Activated CD8-positive, alpha-beta memory T cell treated with anti-CD3 and anti-CD28 coated beads, Interleukin-2, amount 10 ng/mL, durations not matched to agents 7 days and 5 days (primary cell): ENCODE data around the gene NAA15. TPM values are rescaled to one million over a fixed set of nuclear protein-coding genes. Genes with fewer than 3 reads are reported as not detected.
A peak's percentile ranks its signal among the peaks of the same experiment; 100 is the strongest.

Experiments
- ATAC-seq: fragments of 150-1000 bp; cut with Tn5 transposase; one replicate; pipeline ENCODE4 v1.10.0; 2021; ENCODE audit warnings: moderate library complexity
- CTCF ChIA-PET: fragments of 350-600 bp; sonication (Branson Sonifier 250); formaldehyde crosslinking; loops from one replicate; lab custom pipeline; 2021; ENCODE audit warnings: antibody characterized with exemption; lab: Charles Lee
- DNase-seq: peaks from one replicate; pipeline ENCODE4 v3.0.0-alpha.2; 2020
- H3K27ac Mint-ChIP-seq: one replicate; pipeline ENCODE4 v1.8.0; 2021; ENCODE audit warnings: mild to moderate bottlenecking, mixed read lengths
- H3K27me3 Mint-ChIP-seq: one replicate; pipeline ENCODE4 v1.8.0; 2021; ENCODE audit warnings: mixed read lengths
- H3K36me3 Mint-ChIP-seq: one replicate; pipeline ENCODE4 v1.8.0; 2021; ENCODE audit warnings: mild to moderate bottlenecking, mixed read lengths
- H3K4me1 Mint-ChIP-seq: one replicate; pipeline ENCODE4 v1.8.0; 2021; ENCODE audit warnings: mixed read lengths
- H3K4me3 Mint-ChIP-seq: one replicate; pipeline ENCODE4 v1.8.0; 2021; ENCODE audit warnings: mild to moderate bottlenecking, moderate library complexity, mixed read lengths
- H3K9me3 Mint-ChIP-seq: one replicate; pipeline ENCODE4 v1.8.0; 2022; ENCODE audit warnings: low read depth, mixed read lengths
- total RNA-seq, 2 experiments: library from RNA; stranded (reverse); gene quantifications; one replicate each; pipeline ENCODE4 v1.2.3, GENCODE V29; 2021

Gene NAA15
- total RNA-seq, 2 experiments from 2014 or later, result 50.0 to 70.8 TPM

DNA sequence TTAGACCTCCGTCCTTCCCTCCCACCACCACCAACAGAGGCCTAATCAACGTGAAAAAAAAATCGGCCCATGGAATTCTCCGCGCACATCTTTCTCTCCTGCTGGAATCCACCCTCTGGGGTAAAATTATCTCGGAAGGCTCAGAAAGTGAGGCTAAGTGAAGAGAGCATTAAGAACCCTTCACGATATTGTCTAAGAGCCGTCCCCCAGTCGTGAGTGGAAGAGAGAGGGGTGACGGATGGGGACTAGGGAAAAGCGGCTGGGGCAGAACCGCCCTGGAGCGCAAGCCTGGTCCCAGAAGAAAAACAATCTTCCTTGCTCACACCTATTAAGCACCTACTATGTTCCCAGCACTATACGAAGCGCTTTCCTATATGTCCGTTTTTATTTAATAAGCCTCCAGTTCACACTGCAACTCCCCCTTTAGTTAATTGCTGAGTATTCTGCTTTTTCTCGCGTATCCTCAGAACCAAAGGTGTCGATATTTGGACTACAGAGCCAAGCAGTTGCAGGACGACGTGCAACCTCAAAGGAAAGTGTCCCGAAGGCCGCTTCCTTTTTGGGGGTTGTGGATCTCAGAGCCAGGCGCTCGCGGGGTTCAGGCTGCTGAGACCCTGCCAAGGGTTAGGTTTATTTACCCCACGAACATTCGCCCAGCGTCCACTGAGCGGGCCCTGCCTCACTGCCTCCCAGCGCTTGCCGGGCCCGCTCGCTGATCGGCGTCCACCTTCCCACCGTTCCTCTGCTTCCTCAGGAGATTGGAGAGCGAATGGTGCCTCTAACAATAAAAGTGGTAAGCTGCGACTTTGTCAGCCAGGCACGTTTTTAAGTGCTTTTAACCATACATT, 22.2 kb upstream of the NAA15 start:
- DNase-seq (no peak), ATAC-seq (peak; percentile 52)
- H3K27ac Mint-ChIP-seq, result no peak overlapping the region
- no peaks in the 10 kb centered on the region for H3K9me3 Mint-ChIP-seq
- peaks cover 73% of the 10 kb centered on the region for H3K27me3 Mint-ChIP-seq
- peaks cover 1% of the 10 kb centered on the region for H3K36me3 Mint-ChIP-seq
- H3K4me1 Mint-ChIP-seq, result peaks cover 18% of the 10 kb centered on the region
- peak overlapping the region; percentile 68 for H3K4me3 Mint-ChIP-seq
- CTCF ChIA-PET, result no interaction called here

DNA sequence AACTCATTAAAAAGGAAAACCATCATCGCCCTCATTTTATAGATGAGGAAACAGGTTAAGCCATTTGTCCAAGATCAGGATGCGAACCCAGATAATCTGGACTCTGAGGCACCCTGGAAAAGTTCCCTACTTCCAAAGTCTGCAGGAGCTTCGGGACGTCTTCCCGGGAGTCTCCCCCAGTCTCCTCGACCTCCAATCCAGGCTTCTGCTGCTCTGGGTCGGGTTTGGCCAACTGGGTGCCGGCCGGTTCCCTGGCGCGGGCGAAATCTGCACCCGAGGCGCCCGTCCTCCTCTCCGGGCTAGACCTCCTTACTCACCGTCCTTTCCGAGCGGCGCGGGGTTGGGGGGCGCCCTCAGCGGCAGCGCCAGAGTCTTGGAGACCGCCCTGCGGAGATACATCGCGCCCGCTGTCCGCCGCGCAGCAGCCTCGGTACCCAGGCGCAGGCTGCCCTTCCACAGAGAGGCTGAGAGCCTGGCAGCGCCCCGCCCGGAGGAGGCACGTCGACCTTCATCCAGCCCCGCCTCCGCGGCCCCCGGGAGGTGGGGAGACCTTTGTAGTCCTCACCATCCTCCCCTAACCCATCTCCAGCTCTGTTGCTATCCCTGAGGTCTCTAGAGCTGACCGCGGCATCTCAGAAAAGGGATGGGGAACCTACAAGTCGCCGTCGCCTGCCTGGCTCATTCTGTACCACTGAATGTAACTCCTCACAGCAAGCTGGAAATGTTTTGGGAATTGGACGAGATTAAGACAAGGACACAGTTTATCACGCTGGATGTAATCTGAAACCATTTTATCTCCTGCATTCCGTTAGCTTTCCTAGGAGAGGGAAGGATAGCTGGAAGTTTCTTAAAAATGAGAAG, 21.3 kb upstream of the NAA15 start, which contains the start of gene MGARP:
Gene MGARP (minus strand): TSS at position 466 of the 861 bp plus-strand sequence. CDS start 67 bp downstream, at position 399.
- ATAC-seq (peak; percentile 84), DNase-seq (peak; percentile 44)
- H3K9me3 Mint-ChIP-seq, result peaks cover 4% of the 10 kb centered on the region
- CTCF ChIA-PET, result no interaction called here
- peaks cover 7% of the 10 kb centered on the region for H3K36me3 Mint-ChIP-seq
- H3K4me3 Mint-ChIP-seq, result peak within 1 kb of the TSS; percentile 68
- H3K4me1 Mint-ChIP-seq, result peaks cover 18% of the 10 kb centered on the region
- peaks cover 72% of the 10 kb centered on the region for H3K27me3 Mint-ChIP-seq
- H3K27ac Mint-ChIP-seq, result no peak within 1 kb of the TSS

- H3K27me3 Mint-ChIP-seq, result peaks cover 57% of the 10 kb centered on the region
- H3K4me3 Mint-ChIP-seq, result no peak overlapping the region
- CTCF ChIA-PET, result interaction anchor here (1.0 to 1.4 kb wide), 2 partner anchors 9 to 13 kb away, joined by 6 read pairs; no protein-coding TSS in a partner anchor
- DNase-seq (no peak), ATAC-seq (no peak)
- H3K36me3 Mint-ChIP-seq, result peaks cover 12% of the 10 kb centered on the region
- H3K27ac Mint-ChIP-seq, result no peak overlapping the region
- H3K4me1 Mint-ChIP-seq, result peaks cover 18% of the 10 kb centered on the region
- peaks cover 4% of the 10 kb centered on the region for H3K9me3 Mint-ChIP-seq
These were observed 19.1 kb upstream of the NAA15 start for GRCh38 chr4:139282065-139282720.

GRCh38 chr4:139282721-139283075, 18.6 kb upstream of the NAA15 start:
- peaks cover 18% of the 10 kb centered on the region for H3K4me1 Mint-ChIP-seq
- no peak overlapping the region for H3K27ac Mint-ChIP-seq
- no peak for DNase-seq
- CTCF ChIA-PET, result interaction anchor here (1.0 to 1.4 kb wide), 2 partner anchors 9 to 13 kb away, joined by 6 read pairs; no protein-coding TSS in a partner anchor
- peaks cover 4% of the 10 kb centered on the region for H3K9me3 Mint-ChIP-seq
- H3K4me3 Mint-ChIP-seq, result no peak overlapping the region
- no peak for ATAC-seq
- H3K27me3 Mint-ChIP-seq, result peaks cover 53% of the 10 kb centered on the region
- peaks cover 12% of the 10 kb centered on the region for H3K36me3 Mint-ChIP-seq

- DNase-seq, result no peak
- H3K4me3 Mint-ChIP-seq, result no peak overlapping the region
- H3K9me3 Mint-ChIP-seq, result peaks cover 4% of the 10 kb centered on the region
- ATAC-seq, result no peak
- CTCF ChIA-PET, result interaction anchor here (1.4 kb wide), 1 partner anchor 10 kb away, joined by 5 read pairs; no protein-coding TSS in a partner anchor
- peaks cover 18% of the 10 kb centered on the region for H3K27me3 Mint-ChIP-seq
- no peaks in the 10 kb centered on the region for H3K4me1 Mint-ChIP-seq
- H3K36me3 Mint-ChIP-seq, result peaks cover 24% of the 10 kb centered on the region
- no peak overlapping the region for H3K27ac Mint-ChIP-seq
These were observed 15.1 kb upstream of the NAA15 start for GRCh38 chr4:139286186-139286698.

GRCh38 chr4:139295206-139295941, 5.9 kb upstream of the NAA15 start:
- H3K27ac Mint-ChIP-seq, result peak overlapping the region; percentile 96
- CTCF ChIA-PET, result interaction anchor here (0.6 to 4.5 kb wide), 39 partner anchors 9 to 281 kb away, joined by 3 to 44 read pairs (median 5); partner anchors contain the start of genes ELF2 and SETD7
- peaks cover 41% of the 10 kb centered on the region for H3K4me1 Mint-ChIP-seq
- peak; percentile 97 for ATAC-seq
- H3K9me3 Mint-ChIP-seq, result no peaks in the 10 kb centered on the region
- DNase-seq, result peak; percentile 98
- peak overlapping the region; percentile 91 for H3K4me3 Mint-ChIP-seq
- peaks cover 21% of the 10 kb centered on the region for H3K36me3 Mint-ChIP-seq
- no peaks in the 10 kb centered on the region for H3K27me3 Mint-ChIP-seq

DNA sequence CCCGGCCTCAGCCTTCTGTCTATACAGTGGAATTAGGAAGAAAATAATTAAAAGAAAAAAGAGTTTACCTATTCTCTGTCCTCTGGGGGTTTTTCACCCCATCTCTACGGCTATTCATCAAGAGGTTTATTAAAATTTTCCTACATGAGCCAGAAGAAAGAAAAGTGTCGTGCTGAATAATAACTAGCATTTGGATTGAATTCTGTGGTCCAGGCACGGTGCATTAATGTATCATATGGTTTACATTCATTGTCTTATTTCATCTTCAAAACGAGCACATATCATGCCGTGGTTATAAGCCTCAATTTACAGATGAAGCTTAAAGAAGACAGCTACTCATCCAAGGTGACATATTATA, 5.4 kb upstream of the NAA15 start:
- Mint-ChIP-seq H3K4me1 (peaks cover 45% of the 10 kb centered on the region), H3K36me3 (peaks cover 20% of the 10 kb centered on the region)
- CTCF ChIA-PET, result interaction anchor here (0.6 to 4.5 kb wide), 40 partner anchors 9 to 281 kb away, joined by 3 to 44 read pairs (median 5); partner anchors contain the start of genes ELF2 and SETD7

GRCh38 chr4:139297001-139297410, 4.3 kb upstream of the NAA15 start:
- no peaks in the 10 kb centered on the region for H3K9me3 Mint-ChIP-seq
- CTCF ChIA-PET, result interaction anchor here (0.8 to 4.5 kb wide), 8 partner anchors 21 to 267 kb away, joined by 3 to 44 read pairs (median 10); no protein-coding TSS in a partner anchor
- H3K27ac Mint-ChIP-seq, result no peak overlapping the region
- DNase-seq (no peak), ATAC-seq (no peak)
- peaks cover 45% of the 10 kb centered on the region for H3K4me1 Mint-ChIP-seq
- H3K27me3 Mint-ChIP-seq, result no peaks in the 10 kb centered on the region
- no peak overlapping the region for H3K4me3 Mint-ChIP-seq
- H3K36me3 Mint-ChIP-seq, result peaks cover 20% of the 10 kb centered on the region

More for the DNA sequence above, 5.4 kb upstream of the NAA15 start:
- Mint-ChIP-seq H3K4me3 (peak overlapping the region; percentile 91), H3K27me3 (no peaks in the 10 kb centered on the region), H3K27ac (peak overlapping the region; percentile 96), H3K9me3 (no peaks in the 10 kb centered on the region)
- DNase-seq (no peak), ATAC-seq (peak; percentile 4)

GRCh38 chr4:139299536-139299935, 1.8 kb upstream of the NAA15 start:
- Mint-ChIP-seq H3K4me1 (peaks cover 54% of the 10 kb centered on the region), H3K4me3 (no peak overlapping the region), H3K36me3 (peaks cover 20% of the 10 kb centered on the region), H3K27ac (no peak overlapping the region), H3K9me3 (no peaks in the 10 kb centered on the region), H3K27me3 (no peaks in the 10 kb centered on the region)
- no peak for DNase-seq
- CTCF ChIA-PET, result interaction anchor here (0.8 to 2.2 kb wide), 5 partner anchors 12 to 267 kb away, joined by 3 to 6 read pairs (median 3); no protein-coding TSS in a partner anchor
- no peak for ATAC-seq

DNA sequence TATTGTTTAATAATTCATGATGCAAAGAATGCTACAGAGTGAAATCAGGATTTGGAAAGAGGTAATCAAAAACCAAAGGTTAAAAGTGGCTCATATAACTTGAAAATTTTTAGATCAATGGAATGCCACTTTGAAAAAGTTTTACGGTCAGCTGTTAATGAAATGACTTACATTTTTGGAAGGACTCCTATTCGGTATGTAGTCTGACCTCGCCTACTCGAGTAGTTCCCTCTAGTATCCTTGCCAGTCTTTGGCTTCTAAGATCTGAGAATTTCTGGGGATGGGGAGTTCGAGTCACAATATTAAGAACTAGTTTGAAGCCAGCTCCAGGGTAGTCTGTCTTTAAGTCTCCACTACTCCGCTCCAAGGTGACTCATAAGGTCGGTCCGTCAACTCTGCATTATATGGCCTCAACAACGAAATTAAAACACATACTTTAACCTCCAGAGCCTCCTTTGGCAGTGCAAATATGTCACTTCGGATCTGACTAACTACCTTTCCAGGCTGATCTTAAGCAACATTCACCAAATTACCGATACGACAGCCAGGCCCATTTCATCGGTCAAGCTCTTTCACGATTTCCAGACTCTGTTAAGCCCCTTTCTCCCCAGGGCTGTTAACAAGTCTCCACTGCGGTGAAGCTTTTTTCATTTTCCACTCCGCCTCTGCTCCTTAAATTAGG, 733 bp upstream of the NAA15 start:
- H3K4me3 Mint-ChIP-seq, result peak overlapping the region; percentile 97
- H3K36me3 Mint-ChIP-seq, result peaks cover 25% of the 10 kb centered on the region
- peak overlapping the region; percentile 99 for H3K27ac Mint-ChIP-seq
- no peaks in the 10 kb centered on the region for H3K27me3 Mint-ChIP-seq
- H3K4me1 Mint-ChIP-seq, result peaks cover 61% of the 10 kb centered on the region
- CTCF ChIA-PET, result interaction anchor here (0.8 to 2.2 kb wide), 13 partner anchors 11 to 281 kb away, joined by 3 to 8 read pairs (median 3); partner anchors contain the start of gene ELF2
- H3K9me3 Mint-ChIP-seq, result no peaks in the 10 kb centered on the region
- peak; percentile 49 for DNase-seq
- ATAC-seq, result peak; percentile 22

- Mint-ChIP-seq H3K4me1 (peaks cover 56% of the 10 kb centered on the region), H3K9me3 (no peaks in the 10 kb centered on the region), H3K27me3 (no peaks in the 10 kb centered on the region), H3K4me3 (peak within 1 kb of the TSS; percentile 97), H3K36me3 (peaks cover 36% of the 10 kb centered on the region), H3K27ac (peak within 1 kb of the TSS; percentile 99)
- peak; percentile 80 for DNase-seq
- CTCF ChIA-PET, result interaction anchor here (0.6 to 2.2 kb wide), 9 partner anchors 10 to 283 kb away, joined by 3 to 8 read pairs (median 5); partner anchors contain the start of gene ELF2
- peak; percentile 58 for ATAC-seq
These were observed 711 bp downstream of the NAA15 start, which contains the start of gene NDUFC1 for GRCh38 chr4:139301821-139302611. NDUFC1 (minus strand) TSS chr4:139302477; CDS start chr4:139295798, 6,679 bp downstream.
